ENCODE data around the gene ARRDC2. TPM values are rescaled to one million over a fixed set of nuclear protein-coding genes. Genes with fewer than 3 reads are reported as not detected.

The ARRDC2 gene
- 89.4 TPM for total RNA-seq
- long read RNA-seq, transcript ARRDC2-201 (8 exons, 2,503 nt) = minor isoform, 32 of 165 reads
- long read RNA-seq, transcript ARRDC2-203 (2 exons, 3,748 nt) = minor isoform, 17 of 165 reads
- long read RNA-seq, transcript ARRDC2-202 (8 exons, 2,528 nt) = major isoform, 70 of 165 reads
- long read RNA-seq, partial matches to known transcripts = 36 of 165 reads
- long read RNA-seq, other reads (novel, unspliced or antisense) = 10 of 165 reads

DNA sequence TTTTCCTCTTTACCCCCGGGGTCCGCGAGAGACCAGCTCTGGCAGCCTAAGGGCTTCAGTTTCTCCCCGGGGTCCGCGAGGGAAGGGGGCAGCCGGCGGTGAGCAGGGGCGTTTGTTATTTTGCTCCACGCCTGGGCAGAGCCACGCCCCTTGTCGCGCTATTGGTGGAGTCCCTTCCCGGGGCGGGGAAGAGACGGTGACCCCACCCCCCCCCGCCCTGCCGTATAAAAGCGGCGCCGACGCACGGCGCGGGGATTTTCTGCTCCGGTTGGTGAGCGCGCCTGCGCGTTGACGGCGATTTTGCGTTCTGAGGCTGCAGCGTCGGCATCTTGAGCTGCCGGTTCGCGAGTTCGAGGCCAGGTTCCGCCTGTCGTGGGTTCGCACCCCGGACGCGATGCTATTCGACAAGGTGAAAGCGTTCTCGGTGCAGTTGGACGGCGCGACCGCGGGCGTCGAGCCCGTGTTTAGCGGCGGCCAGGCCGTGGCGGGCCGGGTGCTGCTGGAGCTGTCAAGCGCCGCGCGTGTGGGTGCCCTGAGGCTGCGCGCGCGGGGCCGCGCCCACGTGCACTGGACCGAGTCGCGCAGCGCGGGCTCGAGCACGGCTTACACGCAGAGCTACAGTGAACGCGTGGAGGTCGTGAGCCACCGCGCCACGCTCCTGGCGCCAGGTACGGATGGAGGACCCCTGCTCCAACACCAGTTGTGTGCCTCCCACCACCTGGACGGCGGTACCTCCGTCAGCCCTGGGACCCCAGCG, at the start of gene ARRDC2:
ARRDC2 (plus strand) TSS at position 254 of the 757 bp plus-strand sequence; CDS start at position 395, 141 bp downstream.
- Histone ChIP-seq H3K36me3 (peaks cover 47% of the 10 kb centered on the region), H3K4me1 (peaks cover 40% of the 10 kb centered on the region), H3K27ac (peak within 1 kb of the TSS; percentile 86), H3K9me3 (no peaks in the 10 kb centered on the region), H3K27me3 (ENCODE audit: low read depth) (no peaks in the 10 kb centered on the region), H3K4me3 (peak within 1 kb of the TSS; percentile 72)
- ATAC-seq = peak; percentile 95 to 96
- DNase-seq = peak; percentile 92
- intact Hi-C loops (cut with DNase I) = loop anchor here (5.0 kb wide), 1 partner anchor 49 kb away; no protein-coding TSS in a partner anchor
- TF ChIP-seq, protein P1, sequence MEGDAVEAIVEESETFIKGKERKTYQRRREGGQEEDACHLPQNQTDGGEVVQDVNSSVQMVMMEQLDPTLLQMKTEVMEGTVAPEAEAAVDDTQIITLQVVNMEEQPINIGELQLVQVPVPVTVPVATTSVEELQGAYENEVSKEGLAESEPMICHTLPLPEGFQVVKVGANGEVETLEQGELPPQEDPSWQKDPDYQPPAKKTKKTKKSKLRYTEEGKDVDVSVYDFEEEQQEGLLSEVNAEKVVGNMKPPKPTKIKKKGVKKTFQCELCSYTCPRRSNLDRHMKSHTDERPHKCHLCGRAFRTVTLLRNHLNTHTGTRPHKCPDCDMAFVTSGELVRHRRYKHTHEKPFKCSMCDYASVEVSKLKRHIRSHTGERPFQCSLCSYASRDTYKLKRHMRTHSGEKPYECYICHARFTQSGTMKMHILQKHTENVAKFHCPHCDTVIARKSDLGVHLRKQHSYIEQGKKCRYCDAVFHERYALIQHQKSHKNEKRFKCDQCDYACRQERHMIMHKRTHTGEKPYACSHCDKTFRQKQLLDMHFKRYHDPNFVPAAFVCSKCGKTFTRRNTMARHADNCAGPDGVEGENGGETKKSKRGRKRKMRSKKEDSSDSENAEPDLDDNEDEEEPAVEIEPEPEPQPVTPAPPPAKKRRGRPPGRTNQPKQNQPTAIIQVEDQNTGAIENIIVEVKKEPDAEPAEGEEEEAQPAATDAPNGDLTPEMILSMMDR (IDR thresholded peaks at IDR 0.05) = no peak

DNA sequence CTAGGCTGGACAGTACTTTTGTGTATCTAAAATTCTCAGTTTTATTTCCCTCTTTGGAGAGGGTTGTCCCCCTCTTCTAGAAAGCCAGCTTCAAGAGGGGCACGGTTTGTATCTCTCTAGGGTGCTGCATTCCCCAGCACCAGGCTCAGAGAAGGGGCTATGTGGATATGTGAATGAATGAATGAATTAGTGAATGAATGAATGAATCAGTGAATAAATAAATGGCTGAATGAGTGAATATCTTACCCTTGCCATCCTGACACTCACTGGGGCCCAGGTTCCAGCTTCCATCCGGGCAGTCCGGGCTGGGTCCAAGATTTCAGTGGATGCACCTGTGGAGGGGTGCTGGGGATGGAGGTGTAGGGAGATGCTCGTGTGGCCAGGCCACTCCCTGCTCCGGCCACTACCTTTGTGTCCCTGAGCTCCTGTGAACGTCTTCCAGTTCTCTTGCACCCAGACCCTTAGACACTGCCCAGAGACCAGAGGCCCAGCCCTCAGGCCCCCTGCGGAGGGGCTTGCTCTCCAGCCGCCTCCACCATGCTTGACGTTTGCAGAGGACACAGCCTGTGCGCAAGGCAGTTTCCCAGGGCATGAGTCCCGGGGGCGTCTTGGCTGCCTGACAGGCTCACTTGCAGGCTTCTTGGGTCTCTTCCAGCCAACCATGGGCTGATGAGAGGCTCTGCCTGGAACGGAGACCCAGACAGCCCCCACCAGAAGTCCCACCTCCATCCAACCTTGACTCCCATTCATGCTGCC, 43.9 kb upstream of the ARRDC2 start:
- Histone ChIP-seq H3K9me3 (no peaks in the 10 kb centered on the region), H3K36me3 (no peaks in the 10 kb centered on the region), H3K4me3 (no peak overlapping the region), H3K4me1 (no peaks in the 10 kb centered on the region), H3K27ac (no peak overlapping the region), H3K27me3 (ENCODE audit: low read depth) (peaks cover 36% of the 10 kb centered on the region)
- intact Hi-C loops (cut with DNase I) = no loop called here
- ATAC-seq (no peak), DNase-seq (no peak)
- TF ChIP-seq, protein P1 (IDR thresholded peaks at IDR 0.05) = no peak

DNA sequence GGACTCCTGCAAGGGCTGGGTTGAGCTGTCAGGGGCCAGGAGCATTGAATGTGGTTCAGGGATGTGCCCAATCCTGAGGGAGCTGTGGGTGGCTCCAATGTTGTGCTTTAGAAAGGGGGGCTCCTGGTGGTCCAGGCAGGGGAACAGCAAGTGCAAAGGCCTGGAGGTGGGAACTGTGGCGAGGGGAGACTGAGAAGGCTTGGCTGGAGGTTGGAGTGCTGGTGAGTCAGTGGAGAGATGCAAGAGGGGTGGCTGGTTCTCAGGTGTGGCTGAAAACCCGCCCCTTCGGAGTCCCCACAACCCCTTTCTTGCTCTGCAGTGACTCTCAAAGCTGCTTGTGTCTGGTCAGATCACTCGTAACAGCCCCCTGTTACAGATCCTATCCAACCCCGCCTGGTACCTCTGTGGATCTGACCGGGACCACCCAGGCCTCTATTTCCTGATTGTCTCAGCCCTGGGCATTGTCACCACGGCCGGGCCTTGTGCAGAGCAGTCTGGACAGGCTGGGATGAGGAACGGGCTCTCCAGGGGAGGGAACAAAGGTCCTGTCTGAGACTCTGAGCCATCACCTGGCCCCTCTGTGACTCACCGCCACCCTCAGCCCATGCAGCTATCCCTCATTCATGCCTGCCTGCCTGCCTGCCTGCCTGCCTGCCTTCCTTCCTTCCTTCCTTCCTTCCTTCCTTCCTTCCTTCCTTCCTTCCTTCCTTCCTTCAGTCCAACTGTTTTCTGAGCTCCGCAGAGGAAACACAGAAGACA, 42.4 kb upstream of the ARRDC2 start:
- Histone ChIP-seq H3K27me3 (ENCODE audit: low read depth) (peaks cover 36% of the 10 kb centered on the region), H3K4me3 (no peak overlapping the region), H3K9me3 (no peaks in the 10 kb centered on the region), H3K4me1 (no peaks in the 10 kb centered on the region), H3K36me3 (no peaks in the 10 kb centered on the region), H3K27ac (no peak overlapping the region)
- DNase-seq (no peak), ATAC-seq (no peak)
- intact Hi-C loops (cut with DNase I) = no loop called here
- TF ChIP-seq, protein P1 (IDR thresholded peaks at IDR 0.05) = no peak

DNA sequence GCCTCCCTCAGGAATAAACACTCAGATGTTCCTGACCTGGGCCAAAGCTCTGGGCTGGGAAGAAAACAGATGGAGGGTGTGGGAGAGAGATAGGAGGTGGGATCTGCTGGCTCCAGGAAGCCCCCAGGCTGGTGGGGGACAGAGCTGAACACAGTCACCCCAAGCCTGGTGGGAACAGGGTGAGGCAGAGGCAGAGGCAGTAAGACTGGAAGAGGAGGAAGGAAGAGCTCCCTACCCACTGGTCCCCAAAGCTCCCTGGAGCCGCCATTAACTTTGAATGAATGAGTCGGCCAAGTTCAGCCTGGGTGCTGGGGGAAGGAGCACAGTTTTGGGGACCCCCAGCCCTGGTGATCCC, 41.9 kb upstream of the ARRDC2 start:
- Histone ChIP-seq H3K36me3 (no peaks in the 10 kb centered on the region), H3K9me3 (no peaks in the 10 kb centered on the region), H3K4me3 (no peak overlapping the region), H3K27ac (no peak overlapping the region), H3K4me1 (no peaks in the 10 kb centered on the region), H3K27me3 (ENCODE audit: low read depth) (peaks cover 36% of the 10 kb centered on the region)
- DNase-seq = no peak
- ATAC-seq = no peak
- intact Hi-C loops (cut with DNase I) = no loop called here
- TF ChIP-seq, protein P1 (IDR thresholded peaks at IDR 0.05) = no peak
